NCI-H2196 (cell line): Measurements from ENCODE around the gene KLRD1.
A peak's percentile ranks its signal among the peaks of the same experiment; 100 is the strongest.
"Not testable (repeated sequence)": the region's sequence is repeated elsewhere in the genome, so short reads cannot be mapped to it uniquely, and the experiment has no call there.

ENCODE experiments used
- DNase-seq: peaks from one replicate; lab custom pipeline; 2025; ENCODE audit not compliant: unreplicated experiment; lab: John Stamatoyannopoulos, UW

KLRD1 gene, protein sequence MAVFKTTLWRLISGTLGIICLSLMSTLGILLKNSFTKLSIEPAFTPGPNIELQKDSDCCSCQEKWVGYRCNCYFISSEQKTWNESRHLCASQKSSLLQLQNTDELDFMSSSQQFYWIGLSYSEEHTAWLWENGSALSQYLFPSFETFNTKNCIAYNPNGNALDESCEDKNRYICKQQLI

DNA sequence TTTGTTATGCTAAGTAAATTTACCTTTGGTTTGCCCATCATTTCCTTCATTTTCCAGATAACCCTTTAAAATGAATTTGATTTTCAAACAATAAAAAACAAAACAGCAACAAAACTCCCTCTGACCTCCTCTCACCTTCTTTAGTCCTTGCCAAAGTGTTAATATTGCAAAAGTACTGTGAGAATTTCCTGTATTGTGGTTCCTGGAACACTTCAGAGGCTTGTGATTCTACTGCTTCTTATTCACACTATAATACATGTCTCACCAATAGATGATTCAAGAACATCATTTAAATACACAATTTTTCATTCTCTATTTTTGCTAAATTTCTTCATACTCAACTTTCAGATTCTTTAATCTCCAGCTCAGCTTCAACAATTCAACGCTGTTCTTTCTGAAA lies at the start of gene KLRD1:
TSS of gene KLRD1 (plus strand) at position 241 of the 400 bp plus-strand sequence. CDS start 208 bp downstream, outside the sequence.
- no peak for DNase-seq

DNA sequence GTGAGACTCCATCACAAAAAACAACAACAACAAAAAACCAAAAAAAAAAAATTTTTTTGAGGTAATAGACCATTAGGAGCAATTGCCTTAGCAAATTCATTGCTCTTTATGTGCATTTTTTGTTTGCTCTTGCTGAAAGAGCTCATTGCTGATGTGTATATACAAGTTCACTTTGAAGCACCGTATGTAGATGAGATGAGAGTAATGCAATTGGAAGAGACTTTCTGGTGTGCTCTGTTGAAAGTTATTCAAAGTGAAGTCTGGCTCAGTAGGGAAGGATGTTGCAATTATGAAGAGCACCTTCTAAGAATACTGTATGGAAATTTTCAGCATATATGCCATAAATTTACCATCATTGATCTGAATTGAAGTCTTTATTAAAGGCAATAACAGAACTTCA lies 46.7 kb upstream of the KLRD1 start:
- no peak for DNase-seq

DNA sequence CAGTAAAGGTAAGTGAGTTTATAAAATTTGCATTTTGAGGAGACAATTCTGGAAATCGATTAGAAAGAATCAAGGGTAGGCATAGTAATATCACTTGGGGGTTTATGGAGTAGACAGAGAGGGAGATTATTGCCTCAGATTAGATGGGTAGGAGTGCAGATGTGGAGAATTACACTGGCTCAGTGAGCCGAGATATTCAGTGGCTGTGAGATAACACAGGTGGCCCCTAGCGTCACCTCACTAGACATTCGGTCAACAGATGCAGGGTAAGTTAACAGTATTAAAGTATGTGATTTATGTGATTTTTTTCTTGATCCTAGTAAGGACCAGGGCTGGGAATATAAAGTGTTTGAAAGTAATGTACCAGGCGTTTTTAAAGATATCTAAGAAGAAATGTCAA lies 39.6 kb upstream of the KLRD1 start:
- no peak for DNase-seq

DNA sequence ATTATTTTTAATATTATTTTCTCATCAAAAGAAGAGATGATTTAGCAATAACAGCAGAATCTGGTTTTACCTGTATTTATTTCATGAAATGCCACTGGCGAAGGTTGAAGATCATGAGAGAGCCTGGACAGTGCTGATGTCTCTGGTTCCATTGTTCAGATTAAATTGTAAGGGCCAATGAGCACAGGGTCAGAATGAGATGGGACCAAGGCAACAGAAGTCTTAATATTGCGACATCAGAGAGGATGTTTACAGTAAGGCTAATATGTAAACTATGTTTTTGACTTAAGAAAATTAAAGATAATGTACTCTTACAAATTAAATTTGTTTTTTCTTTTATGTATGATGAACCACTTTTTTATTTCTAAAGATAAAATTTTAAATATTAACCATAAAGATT lies 35.2 kb upstream of the KLRD1 start:
- no peak for DNase-seq

DNA sequence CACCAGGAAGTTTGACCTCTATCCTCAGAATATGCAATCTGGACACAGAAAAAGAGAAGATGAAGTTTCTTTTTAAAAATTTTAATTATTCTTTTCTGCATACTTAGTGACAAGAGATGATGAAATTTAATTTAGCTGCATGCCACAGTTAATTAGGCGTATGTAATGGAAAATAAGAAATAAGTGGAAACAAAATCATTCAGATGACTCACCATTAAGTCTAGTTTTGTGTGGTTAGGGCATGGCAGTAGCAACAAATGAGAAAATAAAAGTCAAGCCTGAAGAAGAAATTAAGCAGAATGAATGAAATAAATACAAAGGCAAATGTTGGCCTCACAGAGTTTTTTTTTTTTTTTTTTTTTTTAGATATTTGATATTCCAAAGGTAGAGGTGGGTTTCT lies 30.9 kb upstream of the KLRD1 start:
- DNase-seq = no peak

DNA sequence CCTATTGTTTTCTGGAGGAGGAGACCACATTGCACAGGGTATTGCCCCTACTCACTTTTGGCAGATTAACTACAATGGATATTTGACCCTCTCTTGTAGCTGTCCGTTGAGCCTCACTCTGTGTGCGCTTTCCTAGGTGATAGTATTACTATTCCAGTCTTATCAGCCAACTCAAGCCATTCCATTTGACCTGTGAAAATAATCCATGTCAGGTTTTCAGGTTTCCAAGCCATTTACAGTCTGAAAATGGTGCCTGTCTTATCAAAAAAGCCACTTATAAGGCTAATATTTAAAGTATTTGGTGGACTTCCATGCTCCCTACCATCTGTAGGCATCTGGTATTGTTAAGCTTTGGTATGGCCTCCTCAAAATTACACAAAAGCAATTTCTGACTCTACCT lies 29.6 kb upstream of the KLRD1 start:
- no peak for DNase-seq

DNA sequence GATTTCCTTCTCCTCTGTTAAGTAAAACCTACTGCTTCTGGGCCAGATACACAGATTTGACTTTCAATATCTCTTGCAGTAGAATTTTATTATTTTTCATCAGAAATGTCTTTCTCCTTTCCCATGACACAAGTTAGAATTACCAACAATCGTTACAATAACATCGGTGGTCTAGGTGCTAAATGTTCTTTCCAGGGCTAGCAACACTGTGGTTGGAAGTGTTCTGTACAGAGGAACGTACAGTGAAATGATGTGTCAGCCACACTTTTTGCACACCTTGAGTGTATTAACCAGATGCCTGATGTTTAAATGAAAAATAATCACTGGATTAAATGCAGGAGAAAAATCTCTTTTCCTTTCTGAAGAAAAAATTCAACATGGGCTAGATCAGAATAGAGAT lies 27.7 kb upstream of the KLRD1 start:
- DNase-seq = no peak

DNA sequence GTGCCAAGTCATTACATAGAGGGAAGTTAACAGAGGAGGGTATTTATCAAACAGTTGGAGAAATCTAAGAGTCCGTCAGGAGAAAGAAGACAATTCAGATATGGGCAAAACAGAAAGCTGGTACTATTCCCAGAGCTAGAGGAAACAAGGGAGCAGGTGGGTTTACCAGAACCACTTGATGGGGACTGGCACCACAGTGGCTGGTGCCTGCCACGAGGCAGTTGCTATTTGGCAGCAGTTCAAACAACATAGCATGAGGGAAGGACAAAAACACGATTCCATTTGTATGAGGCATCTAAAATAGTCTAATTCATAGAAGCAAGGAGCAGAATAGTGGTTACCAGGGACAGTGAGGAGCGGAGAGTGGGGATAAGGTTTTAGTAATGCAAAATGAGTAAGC lies 24.6 kb upstream of the KLRD1 start:
- DNase-seq = peak; percentile 65

DNA sequence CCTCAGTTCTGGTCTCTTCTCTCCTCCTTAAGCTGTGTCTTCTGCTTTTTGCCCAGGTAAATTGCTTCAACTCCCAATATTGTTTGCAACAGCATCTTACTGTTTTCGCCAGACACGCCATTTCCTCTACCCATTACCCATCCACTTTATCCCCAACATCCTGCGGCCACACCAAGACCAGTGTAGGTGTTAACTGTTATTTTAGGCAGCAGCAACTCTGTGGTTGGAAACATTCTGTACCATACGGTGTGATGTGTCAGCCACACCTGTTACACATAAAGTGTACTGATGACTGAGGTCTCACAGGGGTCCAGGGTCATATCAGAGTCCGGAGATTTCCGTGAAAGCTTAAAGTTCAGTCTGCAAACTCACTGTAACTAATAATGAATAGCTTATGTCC lies 21.8 kb upstream of the KLRD1 start:
- DNase-seq = no peak

DNA sequence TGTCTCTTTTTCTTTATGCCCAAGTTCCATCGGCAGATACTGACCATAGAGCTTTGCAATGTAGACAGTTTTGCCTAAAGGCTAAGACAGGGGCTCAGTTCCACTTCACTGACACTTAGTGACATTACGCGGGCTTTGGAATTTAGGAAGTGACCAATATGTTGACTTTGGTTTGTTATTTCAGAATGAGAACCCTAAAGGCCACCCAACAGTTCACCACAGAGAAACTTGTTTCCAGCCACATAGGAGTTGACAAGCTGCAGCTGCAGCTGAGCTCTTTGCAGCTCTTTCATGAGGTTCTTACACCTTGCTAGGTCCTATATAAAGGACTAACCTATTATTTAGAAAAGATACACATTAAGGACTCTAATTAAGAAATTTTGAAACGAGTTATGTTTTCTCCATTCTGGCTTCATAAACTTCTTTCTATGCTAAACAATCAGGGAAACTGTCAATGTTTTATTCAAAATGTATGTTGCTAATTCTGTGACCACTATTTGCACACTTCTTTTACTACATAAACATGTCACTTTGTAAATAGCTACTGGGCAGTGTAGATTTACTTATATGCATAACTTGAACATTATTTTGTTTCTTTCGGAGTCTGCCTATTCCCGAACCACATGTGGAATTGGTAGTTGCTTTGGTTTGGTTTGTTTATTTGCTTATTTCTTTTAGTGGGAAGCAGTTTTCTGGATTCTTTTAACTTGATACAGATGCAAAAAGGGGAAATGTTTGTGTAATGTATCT lies 18.5 kb upstream of the KLRD1 start:
- no peak for DNase-seq

DNA sequence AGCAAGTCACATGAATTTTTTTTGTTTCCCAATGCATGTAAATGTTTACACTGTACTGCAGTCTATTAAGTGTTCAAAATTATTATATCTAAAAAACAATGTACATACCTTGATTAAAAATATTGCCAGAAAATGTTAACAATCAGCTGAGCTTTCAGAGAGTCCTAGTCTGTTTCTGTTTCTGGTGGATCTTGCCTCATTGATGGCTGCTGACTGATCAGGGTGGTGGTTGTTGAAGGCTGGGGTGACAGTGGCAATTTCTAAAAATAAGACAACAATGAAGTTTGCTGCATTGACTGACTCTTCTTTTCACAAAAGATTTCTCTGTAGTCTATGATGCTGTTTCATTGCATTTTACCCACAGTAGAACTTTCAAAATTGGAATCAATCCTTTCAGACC lies 16.6 kb upstream of the KLRD1 start:
- DNase-seq = no peak

DNA sequence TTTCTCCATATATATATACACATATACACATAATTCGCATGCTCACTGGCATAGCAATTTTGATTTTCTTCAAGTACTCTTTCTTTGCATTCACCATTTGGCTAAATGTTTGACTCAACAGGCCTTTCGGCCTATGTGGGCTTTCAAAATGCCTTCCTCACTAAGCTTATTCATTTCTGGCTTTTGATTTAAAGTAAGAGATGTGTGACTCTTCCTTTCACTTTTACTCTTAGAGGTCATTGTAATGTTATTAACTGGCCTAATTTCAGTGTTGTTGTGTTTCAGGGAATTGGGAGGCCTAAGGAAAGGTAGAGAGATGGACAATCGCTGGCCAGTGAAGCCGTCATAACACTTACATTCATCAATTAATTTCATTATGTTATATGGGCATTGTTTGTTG lies 14.5 kb upstream of the KLRD1 start:
- no peak for DNase-seq

DNA sequence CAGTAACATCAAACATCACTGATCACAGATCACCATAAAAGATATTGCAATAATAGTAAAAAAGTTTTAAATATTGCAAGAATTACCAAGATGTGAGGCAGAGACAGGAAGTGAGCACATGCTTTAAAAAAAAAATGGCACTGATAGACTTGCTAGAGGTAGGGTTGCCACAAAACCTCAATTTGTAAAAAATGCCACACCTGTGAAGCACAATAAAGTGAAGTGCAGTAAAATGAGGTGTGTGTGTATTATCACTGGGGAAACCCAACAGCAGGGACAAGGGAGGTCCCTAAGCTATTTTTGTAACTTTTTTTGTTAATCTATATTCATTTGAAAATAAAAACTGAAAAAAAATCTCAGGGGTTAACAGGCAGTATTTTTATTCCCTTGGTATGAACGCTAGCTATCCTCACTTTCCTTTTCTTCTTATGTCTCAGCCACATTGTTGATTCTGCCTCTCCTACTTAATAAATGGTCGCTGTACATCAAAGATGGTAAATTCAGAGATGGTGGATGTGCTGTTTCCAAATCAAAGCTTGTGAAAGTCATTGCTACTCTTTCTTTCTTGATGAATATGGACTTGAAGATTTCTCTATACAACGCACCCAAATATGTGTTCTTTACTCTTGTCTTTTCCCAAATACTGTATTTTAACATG lies 14.0 kb upstream of the KLRD1 start:
- no peak for DNase-seq

DNA sequence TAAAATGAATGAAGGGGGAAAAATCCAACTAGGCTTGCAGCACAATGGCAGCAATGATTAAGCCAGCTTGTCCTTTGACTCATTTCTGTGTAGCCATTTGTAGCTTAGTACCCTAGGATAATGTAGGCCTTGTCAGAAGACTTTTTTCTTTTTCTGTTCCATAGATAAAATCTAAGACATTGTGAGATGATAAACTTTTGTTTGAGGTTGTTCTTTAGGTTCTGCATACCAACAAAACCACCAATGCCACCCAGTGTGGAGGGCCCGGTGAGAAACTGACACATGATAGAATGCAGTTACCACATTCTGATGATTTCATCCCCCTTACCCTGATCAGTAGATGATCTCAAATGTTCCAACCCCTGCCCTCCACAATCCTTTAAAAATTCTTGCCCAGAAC lies 6.6 kb upstream of the KLRD1 start:
- no peak for DNase-seq

DNA sequence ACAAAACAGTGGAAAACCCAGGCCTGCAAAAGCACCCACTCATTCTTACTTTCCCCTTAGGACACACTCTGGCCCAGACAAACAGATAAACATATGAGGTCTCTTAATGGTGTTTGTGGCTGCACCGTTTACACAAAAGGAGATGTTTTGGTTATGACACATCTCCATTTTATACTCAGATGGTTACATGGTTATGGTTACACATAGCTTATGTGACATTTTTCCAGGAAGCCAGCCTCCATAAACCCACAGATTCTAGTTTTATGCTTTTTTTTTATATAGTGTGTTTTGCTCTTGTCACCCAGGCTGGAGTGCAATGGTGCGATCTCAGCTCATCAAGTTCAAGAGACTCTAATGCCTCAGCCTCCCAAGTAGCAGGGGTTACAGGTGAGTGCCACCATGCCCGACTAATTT lies 3.5 kb upstream of the KLRD1 start:
- no peak for DNase-seq

DNA sequence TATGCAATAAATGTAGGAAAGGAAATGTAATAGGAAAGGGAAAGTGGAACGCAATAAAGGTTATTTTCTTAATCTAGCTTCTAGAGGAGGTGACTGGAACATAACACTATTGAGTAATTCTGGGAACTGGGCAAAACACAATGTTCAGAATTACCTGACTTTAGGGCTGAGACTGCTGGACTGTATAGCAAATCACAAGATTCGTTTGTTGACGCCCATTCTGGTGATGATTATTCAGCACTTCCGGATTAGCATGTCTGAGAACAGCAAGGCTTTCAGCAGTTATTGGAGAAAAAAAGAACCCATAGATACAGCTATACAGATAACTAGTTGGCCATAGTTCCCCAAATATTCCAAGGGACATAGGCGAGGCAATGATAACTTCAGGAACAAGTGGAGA lies 2.3 kb upstream of the KLRD1 start:
- DNase-seq = no peak

DNA sequence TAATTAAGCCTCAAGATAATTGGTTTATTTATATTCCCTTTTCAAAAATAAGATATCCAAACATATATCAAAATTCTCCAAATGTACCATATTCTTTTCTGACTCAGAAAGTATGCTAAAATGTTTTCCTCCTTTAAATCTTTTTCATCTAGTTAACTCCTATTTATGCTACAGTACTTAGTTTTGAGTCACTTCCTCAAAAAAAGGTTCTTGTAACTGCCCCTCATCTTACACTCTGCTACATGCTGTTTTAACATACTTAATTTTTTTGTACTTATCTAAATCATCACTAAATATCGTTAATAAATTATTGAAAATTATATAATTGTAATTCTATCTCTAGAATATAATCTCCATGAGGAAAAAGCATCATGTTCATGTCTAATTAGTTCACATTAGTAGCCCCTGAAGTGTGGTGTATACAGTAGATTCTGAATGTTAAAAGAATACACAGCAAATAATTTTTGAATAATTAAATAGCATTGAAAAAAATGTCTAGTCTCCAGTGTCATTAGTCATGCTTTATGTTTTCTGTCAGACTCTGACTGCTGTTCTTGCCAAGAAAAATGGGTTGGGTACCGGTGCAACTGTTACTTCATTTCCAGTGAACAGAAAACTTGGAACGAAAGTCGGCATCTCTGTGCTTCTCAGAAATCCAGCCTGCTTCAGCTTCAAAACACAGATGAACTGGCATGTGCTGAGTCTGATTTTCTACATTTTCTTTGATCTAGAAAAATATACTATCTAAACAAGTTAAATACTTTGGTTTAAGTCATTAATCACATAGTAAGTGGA lies 3.5 kb downstream of the KLRD1 start:
- no peak for DNase-seq

DNA sequence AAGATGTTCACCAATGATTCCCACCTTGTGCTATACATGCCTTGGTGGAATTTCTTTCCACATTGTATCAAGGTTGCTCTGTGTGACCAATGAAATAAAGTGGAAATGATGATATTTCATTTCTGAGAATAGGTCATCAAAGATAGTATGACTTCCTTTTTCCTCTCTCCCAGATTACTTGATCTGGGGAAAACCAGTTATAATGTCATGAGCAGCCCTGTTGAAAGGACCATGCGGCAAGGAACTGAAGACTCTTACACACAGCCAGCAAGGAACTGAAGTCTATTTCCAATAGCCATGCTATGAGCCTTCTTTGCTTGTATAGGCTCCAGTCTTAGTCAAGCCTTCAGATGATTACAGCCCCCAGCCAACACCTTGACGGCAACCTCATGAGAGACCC lies 11.7 kb downstream of the KLRD1 start:
- no peak for DNase-seq

DNA sequence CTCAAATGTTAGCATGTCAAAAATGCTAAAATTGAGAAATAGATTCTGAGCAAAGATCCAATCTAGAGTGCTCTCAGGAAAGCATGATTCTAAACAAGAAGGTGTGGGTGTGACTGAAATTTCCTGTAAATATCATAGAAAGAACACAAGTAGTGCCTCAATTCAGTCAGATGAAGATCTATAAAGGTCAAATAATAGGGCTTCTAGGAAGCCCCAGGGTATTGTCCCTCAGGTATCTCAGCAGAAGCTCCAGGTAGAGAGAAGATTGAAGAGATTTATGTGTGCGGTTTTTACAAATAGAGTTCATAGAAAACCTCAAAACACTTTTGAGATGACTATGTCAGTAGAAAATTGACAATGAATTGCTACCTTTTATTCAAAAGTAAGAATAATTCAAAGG lies 13.0 kb downstream of the KLRD1 start:
- no peak for DNase-seq

DNA sequence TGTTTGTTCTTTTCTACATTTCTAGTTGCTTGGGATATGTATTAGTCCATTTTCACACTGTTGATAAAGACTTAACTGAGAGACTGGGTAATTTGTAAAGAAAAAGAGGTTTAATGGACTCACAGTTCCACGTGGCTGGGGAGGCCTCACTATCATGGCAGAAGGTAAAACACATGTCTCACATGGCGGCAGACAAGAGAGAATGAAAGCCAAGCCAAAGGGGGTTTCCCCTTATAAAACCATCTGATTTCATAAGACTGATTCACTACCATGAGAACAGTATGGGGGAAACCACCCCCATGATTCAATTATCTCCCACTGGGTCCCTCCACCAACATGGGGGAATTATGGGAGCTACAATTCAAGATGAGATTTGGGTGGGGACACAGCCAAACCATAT lies 21.0 kb downstream of the KLRD1 start:
- not testable (repeated sequence) for DNase-seq

DNA sequence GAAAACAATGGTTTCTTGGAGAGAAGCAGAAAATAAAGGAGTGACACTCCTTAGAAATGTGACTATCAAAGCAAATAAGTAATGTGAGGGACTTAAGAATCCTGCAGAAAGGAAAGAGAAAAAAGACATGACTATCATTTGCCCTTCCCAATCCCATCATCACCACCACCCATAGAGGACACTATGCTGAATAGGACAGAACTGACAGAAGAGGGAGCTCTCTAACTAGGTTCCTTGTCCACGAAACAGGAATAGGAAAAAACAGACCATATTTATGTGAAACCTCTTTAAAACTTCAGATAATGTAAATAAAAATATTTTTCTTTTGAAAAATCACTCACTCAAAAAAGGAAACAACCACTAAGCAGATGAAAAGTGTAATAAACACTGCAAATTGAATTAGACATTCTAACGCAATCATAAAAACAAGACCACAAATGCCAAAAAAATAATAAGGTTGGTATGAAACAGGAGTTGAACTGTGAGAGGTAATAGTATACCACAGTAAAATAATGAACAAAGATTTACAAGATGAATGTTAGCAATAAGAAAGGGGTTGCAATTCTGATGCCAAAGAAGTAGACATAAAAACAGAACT lies 24.1 kb downstream of the KLRD1 start:
- peak; percentile 21 for DNase-seq
